Glutamatergic neuron (in vitro differentiated cells): ENCODE results near the gene UBAP2. TPM values are rescaled to one million over a fixed set of nuclear protein-coding genes. Genes with fewer than 3 reads are reported as not detected.

ENCODE experiments used
- DNase-seq: peaks from one replicate; pipeline ENCODE4 v3.0.0; 2022
- H3K27ac Mint-ChIP-seq: one replicate; pipeline ENCODE4 v1.8.0; 2020; ENCODE audit warnings: mild to moderate bottlenecking, mixed read lengths, inconsistent platforms; ENCODE audit not compliant: unreplicated experiment
- H3K27me3 Mint-ChIP-seq: one replicate; pipeline ENCODE4 v1.8.0; 2020; ENCODE audit warnings: mild to moderate bottlenecking, moderate library complexity, mixed read lengths, inconsistent platforms; ENCODE audit not compliant: unreplicated experiment
- H3K36me3 Mint-ChIP-seq: one replicate; pipeline ENCODE4 v1.8.0; 2020; ENCODE audit warnings: mild to moderate bottlenecking, mixed read lengths, inconsistent platforms; ENCODE audit not compliant: unreplicated experiment
- H3K4me1 Mint-ChIP-seq: one replicate; pipeline ENCODE4 v1.8.0; 2020; ENCODE audit warnings: mild to moderate bottlenecking, low read depth, mixed read lengths, inconsistent platforms; ENCODE audit not compliant: unreplicated experiment
- H3K4me3 Mint-ChIP-seq: one replicate; pipeline ENCODE4 v1.8.0; 2020; ENCODE audit warnings: mild to moderate bottlenecking, mixed read lengths, inconsistent platforms; ENCODE audit not compliant: unreplicated experiment
- H3K9me3 Mint-ChIP-seq: one replicate; pipeline ENCODE4 v1.8.0; 2020; ENCODE audit warnings: mild to moderate bottlenecking, moderate library complexity, mixed read lengths, inconsistent platforms; ENCODE audit not compliant: unreplicated experiment
- total RNA-seq: library from RNA; stranded (reverse); fragmentation: NEBNext Ultra II Directional; extraction: Animal tissue kit (Norgen Biotek cat#: 25700); gene quantifications from one replicate; pipeline ENCODE4 v1.2.1, GENCODE V29; 2021; ENCODE audit not compliant: unreplicated experiment
- TF ChIP-seq, protein P1 (sequence below): fragments of 200-600 bp; sonication (generic); IDR thresholded peaks from one replicate; pipeline ENCODE4 v1.5.0; 2021; ENCODE audit not compliant: partially characterized antibody, unreplicated experiment

Gene UBAP2
- total RNA-seq, 1 donor from 2014 or later = 65.1 TPM

GRCh38 chr9:33923998-33924701, 124.5 kb downstream of the UBAP2 start:
- peaks cover 6% of the 10 kb centered on the region for H3K36me3 Mint-ChIP-seq

DNA sequence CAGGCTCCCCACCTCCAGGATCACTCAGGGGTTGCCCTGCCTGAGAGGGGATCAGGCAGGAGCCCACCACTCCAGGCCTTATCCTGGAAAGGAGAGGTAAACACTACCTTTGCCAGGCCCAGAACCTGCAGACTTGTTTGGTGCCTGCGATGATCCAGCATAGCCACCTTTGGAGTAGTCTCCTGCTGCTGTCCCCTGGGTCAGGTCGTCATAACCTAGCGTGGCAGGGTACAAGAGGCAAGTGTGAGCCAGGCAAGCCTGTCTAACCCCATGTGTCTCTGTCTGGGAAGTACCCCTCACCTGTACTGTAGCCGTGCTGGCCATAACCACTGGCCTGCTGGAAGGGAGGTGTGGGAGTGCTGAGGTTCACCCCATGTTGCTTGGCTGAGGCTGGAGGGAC, 125.6 kb downstream of the UBAP2 start:
- TF ChIP-seq, protein P1, sequence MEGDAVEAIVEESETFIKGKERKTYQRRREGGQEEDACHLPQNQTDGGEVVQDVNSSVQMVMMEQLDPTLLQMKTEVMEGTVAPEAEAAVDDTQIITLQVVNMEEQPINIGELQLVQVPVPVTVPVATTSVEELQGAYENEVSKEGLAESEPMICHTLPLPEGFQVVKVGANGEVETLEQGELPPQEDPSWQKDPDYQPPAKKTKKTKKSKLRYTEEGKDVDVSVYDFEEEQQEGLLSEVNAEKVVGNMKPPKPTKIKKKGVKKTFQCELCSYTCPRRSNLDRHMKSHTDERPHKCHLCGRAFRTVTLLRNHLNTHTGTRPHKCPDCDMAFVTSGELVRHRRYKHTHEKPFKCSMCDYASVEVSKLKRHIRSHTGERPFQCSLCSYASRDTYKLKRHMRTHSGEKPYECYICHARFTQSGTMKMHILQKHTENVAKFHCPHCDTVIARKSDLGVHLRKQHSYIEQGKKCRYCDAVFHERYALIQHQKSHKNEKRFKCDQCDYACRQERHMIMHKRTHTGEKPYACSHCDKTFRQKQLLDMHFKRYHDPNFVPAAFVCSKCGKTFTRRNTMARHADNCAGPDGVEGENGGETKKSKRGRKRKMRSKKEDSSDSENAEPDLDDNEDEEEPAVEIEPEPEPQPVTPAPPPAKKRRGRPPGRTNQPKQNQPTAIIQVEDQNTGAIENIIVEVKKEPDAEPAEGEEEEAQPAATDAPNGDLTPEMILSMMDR = no peak
- peaks cover 7% of the 10 kb centered on the region for H3K4me1 Mint-ChIP-seq
- H3K4me3 Mint-ChIP-seq = no peak overlapping the region
- no peak for DNase-seq
- H3K9me3 Mint-ChIP-seq = peaks cover 28% of the 10 kb centered on the region
- peaks cover 6% of the 10 kb centered on the region for H3K36me3 Mint-ChIP-seq
- H3K27ac Mint-ChIP-seq = peak overlapping the region; percentile 8
- H3K27me3 Mint-ChIP-seq = peaks cover 16% of the 10 kb centered on the region

More at GRCh38 chr9:33923998-33924701, 124.5 kb downstream of the UBAP2 start:
- Mint-ChIP-seq H3K4me3 (no peak overlapping the region), H3K27me3 (peaks cover 12% of the 10 kb centered on the region), H3K4me1 (peaks cover 7% of the 10 kb centered on the region), H3K27ac (no peak overlapping the region), H3K9me3 (peaks cover 28% of the 10 kb centered on the region)
- DNase-seq = no peak
- TF ChIP-seq, protein P1 = no peak

- Mint-ChIP-seq H3K4me3 (no peak overlapping the region), H3K27me3 (peaks cover 16% of the 10 kb centered on the region), H3K27ac (peak overlapping the region; percentile 16), H3K9me3 (peaks cover 22% of the 10 kb centered on the region), H3K4me1 (peaks cover 7% of the 10 kb centered on the region), H3K36me3 (peaks cover 7% of the 10 kb centered on the region)
- peak; percentile 67 for DNase-seq
- TF ChIP-seq, protein P1 = peak; percentile 74
These were observed 126.5 kb downstream of the UBAP2 start for GRCh38 chr9:33921967-33922895.

DNA sequence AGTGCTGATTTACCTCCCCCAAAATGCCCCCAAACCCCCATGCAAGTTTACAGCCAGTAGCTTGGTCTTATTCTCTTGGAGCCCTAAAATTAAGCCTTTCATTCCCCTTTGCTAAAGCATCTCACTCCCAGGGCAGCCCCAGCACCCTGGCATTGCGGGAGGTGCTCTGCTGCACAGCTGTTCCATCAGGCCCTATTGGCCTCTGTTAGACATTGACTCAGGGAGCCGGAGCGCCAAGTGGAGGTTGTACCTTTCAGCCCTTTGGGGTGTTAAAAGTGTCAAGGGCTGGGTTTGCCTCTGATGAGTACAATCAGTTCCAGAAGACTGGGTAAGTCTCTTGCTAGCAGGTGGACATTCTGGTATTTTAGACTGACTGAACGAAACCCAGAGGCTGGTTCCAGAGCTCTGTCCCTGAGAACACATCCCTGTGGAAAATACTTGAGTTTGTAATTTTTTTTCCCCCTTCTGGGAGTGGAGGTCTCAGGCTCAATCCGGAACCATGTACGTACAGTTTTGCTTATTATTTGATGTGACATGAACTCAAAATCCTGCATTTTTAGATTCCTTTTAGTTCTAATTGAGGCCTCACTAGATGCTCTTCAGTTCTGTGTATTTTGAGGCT, 129.3 kb downstream of the UBAP2 start:
- DNase-seq = no peak
- Mint-ChIP-seq H3K27me3 (peaks cover 10% of the 10 kb centered on the region), H3K4me3 (no peak overlapping the region)

More for the DNA sequence above, 129.3 kb downstream of the UBAP2 start:
- Mint-ChIP-seq H3K9me3 (peaks cover 25% of the 10 kb centered on the region), H3K36me3 (peaks cover 14% of the 10 kb centered on the region), H3K4me1 (peaks cover 5% of the 10 kb centered on the region), H3K27ac (no peak overlapping the region)
- TF ChIP-seq, protein P1 = no peak
